A204.1 (cell line): Measurements from ENCODE around the gene B9D2.

Source experiments
- FAIRE-seq: peaks from 2 replicates; lab custom pipeline; 2012; peaks lifted over from hg19 to GRCh38; lab: Jason Lieb, UNC

The B9D2 gene

DNA sequence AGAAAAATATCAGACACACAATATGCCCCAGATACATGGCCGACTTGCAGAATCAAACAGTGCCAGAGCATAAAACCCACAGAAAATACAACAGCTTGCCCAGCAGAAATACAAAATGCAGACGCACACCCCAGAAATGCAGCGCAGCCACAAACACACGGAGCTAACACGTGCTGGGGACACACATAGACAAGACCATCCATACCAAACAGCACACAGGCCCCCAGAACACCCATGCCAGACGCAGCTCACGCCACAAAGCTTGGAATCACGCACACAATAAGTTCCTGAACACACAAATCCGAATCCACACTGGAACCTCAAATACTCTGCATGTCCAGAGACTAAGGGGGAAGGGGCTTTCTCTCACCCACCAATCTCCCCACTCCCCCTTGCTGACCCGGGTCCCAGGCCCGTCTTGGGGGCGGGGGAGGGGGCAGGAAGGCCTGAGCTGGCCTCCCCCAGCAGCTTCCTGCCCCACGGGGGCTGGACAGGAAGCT, 36.8 kb downstream of the B9D2 start:
- FAIRE-seq: no peak

DNA sequence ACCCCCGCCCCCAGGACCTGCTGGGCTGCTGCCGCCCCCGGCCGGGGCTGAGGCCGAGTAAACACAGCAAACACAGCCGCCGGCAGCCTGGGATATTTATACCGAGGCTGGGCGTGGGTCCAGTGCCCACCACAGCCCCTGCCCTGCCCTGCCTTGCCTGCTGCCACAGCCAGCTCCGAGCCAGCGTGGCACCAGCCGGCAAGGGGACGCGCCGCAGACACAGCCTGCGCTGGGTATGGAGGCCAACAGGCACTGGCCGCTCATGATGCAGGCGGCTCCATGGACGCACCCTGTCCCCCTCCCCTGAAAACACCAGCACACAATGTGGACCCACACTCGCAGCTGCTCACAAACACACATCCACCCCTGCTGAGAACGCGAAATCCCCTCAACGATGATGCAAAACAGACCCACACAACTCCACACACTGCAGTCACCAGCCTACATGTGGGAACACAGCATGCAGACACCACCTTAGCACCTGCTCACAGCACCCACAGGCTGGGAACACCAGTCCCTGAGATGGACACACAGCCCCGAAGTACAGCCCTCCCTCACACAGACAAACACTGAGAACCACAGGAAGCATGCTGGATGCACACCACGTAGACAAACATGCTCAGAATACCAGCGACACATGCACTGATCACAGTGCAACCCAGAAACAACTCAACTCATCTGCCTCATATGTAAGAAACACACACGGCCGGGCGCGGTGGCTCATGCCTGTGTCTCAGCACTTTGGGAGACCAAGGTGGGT, 37.8 kb downstream of the B9D2 start:
- no peak for FAIRE-seq

GRCh38 chr19:41325640-41325946, 38.4 kb downstream of the B9D2 start:
- FAIRE-seq: no peak

DNA sequence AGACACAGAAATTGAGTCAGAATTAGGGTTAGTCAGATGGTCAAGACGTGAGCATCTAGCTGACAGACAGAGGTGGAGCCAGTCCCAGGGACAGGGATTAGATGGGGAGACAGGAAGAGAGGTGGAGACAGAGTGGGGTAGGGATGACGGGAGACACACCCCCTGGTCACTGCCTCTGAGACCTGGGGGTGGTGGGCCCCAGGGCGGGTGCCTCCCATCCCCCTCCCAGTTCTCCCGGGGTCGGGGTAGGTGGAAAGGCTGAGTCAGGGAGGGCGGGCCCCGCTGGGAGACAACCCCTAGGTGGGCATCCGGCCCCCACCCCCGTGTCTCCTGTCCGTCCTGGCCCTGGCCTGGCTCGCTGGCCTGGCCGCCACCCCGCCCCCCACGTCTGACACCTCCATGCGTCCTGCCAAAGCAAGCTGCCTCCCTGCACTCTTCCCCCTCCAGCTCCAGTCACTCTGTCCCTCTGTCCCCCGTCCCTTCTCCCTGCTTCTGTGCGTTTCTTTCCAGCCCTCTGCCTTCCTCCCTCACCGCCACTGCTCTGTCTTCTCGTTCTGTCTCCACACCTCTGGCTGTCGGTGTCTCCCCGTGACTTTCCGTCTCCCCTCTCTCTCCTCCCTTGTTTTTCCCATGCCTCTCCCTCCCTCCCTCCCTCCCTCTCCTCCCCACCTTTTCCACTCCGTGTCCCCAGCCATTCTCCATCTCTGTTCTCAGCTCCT, 38.9 kb downstream of the B9D2 start:
- no peak for FAIRE-seq

- no peak for FAIRE-seq
These were observed 39.7 kb downstream of the B9D2 start for GRCh38 chr19:41324231-41324702.

- no peak for FAIRE-seq
These were observed 40.4 kb downstream of the B9D2 start for GRCh38 chr19:41323430-41324125.

DNA sequence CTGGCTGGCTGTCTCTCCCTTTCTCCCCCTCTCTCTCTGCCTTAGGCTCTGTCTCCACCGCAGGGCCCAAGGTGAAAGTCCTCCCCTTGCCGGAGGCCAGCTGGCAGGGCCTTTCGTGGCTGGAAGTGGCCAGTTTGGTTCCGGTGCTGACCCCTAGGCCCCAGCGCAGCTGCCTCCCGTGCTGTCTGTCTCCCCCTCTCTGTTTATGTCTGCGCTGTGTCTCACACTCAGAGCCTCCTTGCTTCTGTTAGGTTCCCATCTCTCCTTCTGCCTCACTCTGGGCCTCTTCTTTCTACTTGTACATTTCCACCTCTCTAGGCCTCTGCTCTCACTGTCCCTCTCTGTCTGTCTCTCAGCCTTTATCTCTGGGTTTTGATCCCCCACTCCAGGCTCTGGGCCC, 40.9 kb downstream of the B9D2 start:
- no peak for FAIRE-seq

DNA sequence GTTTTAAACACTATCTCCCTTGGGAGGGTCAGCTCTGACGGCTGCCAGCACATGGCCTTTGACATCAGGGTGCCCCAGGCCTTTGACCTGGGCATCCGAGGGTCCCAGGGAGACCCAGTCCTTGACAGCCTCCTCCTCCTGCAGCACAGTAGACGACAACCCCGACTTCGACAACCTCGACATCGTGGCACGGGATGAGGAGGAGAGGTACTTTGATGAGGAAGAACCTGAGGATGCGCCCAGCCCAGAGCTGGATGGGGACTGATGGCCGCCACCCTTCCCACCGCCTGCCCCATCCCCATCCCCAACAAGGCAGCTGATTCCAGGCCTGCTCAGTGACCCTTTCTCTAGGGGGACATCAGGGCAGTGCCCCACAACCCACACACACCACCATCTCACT, 41.5 kb downstream of the B9D2 start:
- FAIRE-seq: no peak

GRCh38 chr19:41321600-41322270, 42.2 kb downstream of the B9D2 start:
- no peak for FAIRE-seq

- no peak for FAIRE-seq
These were observed 42.7 kb downstream of the B9D2 start for GRCh38 chr19:41321204-41321599.

DNA sequence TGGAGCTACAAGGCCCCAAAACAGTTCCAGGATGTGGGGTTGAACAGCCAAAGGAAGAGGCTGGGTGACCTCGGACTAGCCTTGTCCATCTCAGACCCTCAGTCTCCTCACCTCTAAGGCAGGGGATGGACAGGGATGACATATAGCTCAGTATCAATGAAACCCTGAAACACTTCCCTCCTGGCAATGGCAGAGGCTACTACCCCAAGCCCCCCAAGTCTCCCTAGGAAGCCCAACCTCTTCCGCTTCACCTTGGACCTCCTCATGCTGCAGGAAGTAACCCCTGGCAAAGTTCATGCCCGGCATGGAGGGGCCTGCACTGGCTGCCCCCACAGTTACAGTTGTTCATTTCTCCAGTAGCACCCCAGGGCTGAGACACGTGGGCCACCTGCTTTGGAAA, 43.4 kb downstream of the B9D2 start:
- FAIRE-seq: no peak

DNA sequence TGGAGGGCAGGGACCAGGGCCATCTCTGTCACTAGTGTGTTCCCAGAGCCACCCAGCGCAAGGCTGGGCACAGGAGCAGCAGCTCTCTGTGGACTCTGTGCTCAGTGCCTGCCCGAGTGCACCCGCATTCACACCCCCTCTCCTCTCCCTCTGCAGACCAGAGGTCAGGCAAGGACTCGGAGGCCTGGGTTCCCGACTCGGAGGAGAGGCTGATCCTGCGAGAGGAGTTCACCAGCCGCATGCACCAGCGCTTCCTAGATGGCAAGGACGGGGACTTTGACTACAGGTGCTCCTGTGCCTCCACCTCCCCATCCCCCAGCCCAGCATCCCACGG, 43.8 kb downstream of the B9D2 start:
- FAIRE-seq: no peak

GRCh38 chr19:41319500-41320184, 44.3 kb downstream of the B9D2 start:
- no peak for FAIRE-seq

GRCh38 chr19:41318696-41319499, 45.1 kb downstream of the B9D2 start:
- FAIRE-seq: no peak

GRCh38 chr19:41316306-41316920, 47.5 kb downstream of the B9D2 start:
- no peak for FAIRE-seq

GRCh38 chr19:41311613-41312012, 52.3 kb downstream of the B9D2 start:
- FAIRE-seq: no peak

- FAIRE-seq: no peak
These were observed 52.9 kb downstream of the B9D2 start for GRCh38 chr19:41311072-41311471.

DNA sequence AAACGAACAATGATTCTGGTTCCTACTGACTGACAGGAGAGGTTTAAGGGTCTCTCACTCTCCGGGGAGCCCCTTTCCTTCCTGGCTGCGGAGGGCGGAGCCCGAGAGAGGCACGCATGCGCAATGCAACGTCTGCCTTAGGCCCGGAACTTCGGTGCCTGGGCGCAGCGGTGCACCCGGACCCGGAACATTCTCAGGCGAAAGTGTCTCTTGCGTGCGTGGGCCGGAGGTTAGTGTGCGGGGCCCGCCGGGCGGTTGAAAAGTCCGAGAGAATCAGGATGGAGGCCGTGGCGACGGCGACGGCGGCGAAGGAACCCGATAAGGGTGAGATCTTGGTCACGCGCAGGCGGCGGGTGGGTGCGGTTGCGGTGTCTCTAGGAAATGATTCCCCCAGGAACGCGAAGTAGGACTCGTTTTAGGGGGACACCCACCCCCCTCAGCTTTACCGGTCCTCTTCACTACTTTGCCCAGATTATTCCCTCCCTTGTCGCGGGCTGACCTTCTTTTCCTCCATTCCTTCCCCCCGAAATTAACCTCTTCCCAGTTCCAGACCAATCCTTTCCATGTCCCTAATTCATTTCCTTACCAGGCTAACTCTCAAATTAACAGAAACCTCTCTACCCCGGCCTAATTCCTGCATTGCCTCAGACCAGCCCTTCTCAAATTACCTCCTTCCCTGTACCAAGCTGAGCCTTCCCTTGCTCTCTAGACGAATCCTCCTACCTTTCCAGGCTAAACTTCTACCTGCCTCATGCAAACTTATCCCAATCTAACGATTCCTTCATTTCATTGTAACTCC, 53.7 kb downstream of the B9D2 start, which contains the start of gene CCDC97:
Gene CCDC97 (plus strand): TSS at position 140 of the 799 bp plus-strand sequence. CDS start 139 bp downstream, at position 279.
- FAIRE-seq: no peak

DNA sequence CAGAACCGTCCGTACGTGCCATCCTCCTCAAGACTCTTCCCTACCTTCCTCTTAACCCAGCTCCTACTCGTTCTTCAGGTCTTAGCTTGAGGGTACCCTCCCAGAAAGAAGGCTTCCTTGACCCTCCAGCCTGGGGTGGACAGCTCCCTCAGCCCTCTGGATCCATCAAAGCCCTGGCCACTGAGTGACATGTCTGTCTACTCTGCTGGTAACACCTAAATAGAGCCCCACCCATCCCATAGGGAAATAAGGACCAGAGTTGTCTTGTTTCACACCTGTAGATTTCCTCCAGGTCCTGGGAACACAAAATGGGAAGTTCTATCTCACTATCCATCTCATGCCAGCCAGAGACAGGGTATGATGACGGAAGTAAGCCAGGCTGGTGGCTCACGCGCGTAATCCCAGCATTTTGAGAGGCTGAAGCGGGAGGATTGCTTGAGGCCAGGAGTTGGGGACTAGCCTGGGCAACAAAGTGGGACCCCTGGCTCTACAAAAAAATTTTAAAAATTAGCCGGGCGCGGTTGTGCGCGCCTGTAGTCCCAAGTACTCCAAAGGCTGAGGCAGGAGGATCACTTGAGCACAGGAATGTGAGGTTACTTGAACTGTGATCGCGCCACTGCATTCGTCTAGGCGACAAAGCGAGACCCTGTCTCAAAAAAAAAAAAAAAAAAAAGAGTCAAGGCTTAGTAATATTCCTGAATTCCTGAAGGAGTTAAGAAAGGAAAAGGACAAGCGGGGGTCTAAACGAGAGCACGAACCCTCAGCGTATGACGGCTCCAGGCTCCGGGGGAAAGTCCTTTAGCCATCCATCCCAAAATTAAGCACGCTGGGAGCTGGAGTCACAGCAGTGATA, 54.5 kb downstream of the B9D2 start:
- no peak for FAIRE-seq
